IMR-90 (cell line): Measurements from ENCODE around the gene FOXN3. TPM values are rescaled to one million over a fixed set of nuclear protein-coding genes. Genes with fewer than 3 reads are reported as not detected.

Source experiments
- ATAC-seq: fragments of 200-7000 bp; cut with Tn5 transposase; 2 replicates; pipeline ENCODE4 v1.9.1; 2020; ENCODE audit warnings: low read depth, mild to moderate bottlenecking, moderate library complexity
- BruUV-seq: library from RNA; stranded (reverse); fragments of 400-500 nt; replicated peaks from 2 replicates; lab custom pipeline; 2021; lab: Mats Ljungman, UMichigan
- CTCF ChIA-PET: fragments of 300-600 bp; formaldehyde crosslinking; extraction: SDS; loops from one replicate; lab custom pipeline; 2021; ENCODE audit warnings: antibody characterized with exemption; lab: Yijun Ruan, JAX
- POLR2A ChIA-PET: fragments of 300-600 bp; sonication (Branson Sonifier 250); formaldehyde crosslinking; loops from one replicate; lab custom pipeline; 2022; ENCODE audit warnings: antibody characterized with exemption; ENCODE audit not compliant: unreplicated experiment; lab: Charles Lee
- DNase-seq: peaks from one replicate; pipeline ENCODE4 v3.0.0; 2013
- H2AFZ ChIP-seq: replicated peaks from 2 replicates; pipeline ENCODE3; 2013; ENCODE audit warnings: low read length, mild to moderate bottlenecking; ENCODE audit not compliant: poor library complexity
- H2AK5ac ChIP-seq: 2 replicates; pipeline ENCODE4 v1.6.1; 2013; ENCODE audit warnings: low read depth, low read length, inconsistent platforms
- H2AK9ac ChIP-seq: replicated peaks from 2 replicates; pipeline ENCODE3; 2013; ENCODE audit warnings: mild to moderate bottlenecking, low read depth, low read length, moderate library complexity; ENCODE audit not compliant: poor library complexity
- H2BK120ac ChIP-seq: 2 replicates; pipeline ENCODE4 v1.6.1; 2013; ENCODE audit warnings: low read depth, low read length, inconsistent platforms
- H2BK15ac ChIP-seq: 3 replicates; pipeline ENCODE4 v1.6.1; 2013; ENCODE audit warnings: low read depth, low read length, inconsistent platforms
- H2BK20ac ChIP-seq: 2 replicates; pipeline ENCODE4 v1.6.1; 2013; ENCODE audit warnings: low read depth, mild to moderate bottlenecking, inconsistent platforms, low read length, moderate library complexity
- H2BK5ac ChIP-seq: 2 replicates; pipeline ENCODE4 v1.6.1; 2013; ENCODE audit warnings: mild to moderate bottlenecking, low read depth, low read length, inconsistent platforms; ENCODE audit not compliant: poor library complexity, severe bottlenecking
- H3K14ac ChIP-seq: replicated peaks from 2 replicates; pipeline ENCODE4 v1.6.1; 2013; ENCODE audit warnings: low read depth, low read length, inconsistent platforms
- H3K18ac ChIP-seq: 2 replicates; pipeline ENCODE4 v1.6.1; 2013; ENCODE audit warnings: low read depth, low read length, control low read depth
- H3K23ac ChIP-seq: 2 replicates; pipeline ENCODE4 v1.6.1; 2013; ENCODE audit warnings: low read depth, low read length, inconsistent platforms
- H3K27ac ChIP-seq: 2 replicates; pipeline ENCODE4 v1.5.1; 2013; ENCODE audit warnings: mild to moderate bottlenecking, control low read depth, low read length; ENCODE audit not compliant: insufficient read depth
- H3K27me3 ChIP-seq: 2 replicates; pipeline ENCODE4 v1.6.1; 2013; ENCODE audit warnings: low read length; ENCODE audit not compliant: control insufficient read depth, insufficient read depth
- H3K36me3 ChIP-seq: 2 replicates; pipeline ENCODE4 v1.6.1; 2013; ENCODE audit warnings: low read length, mixed read lengths; ENCODE audit not compliant: control insufficient read depth, insufficient read depth
- H3K4ac ChIP-seq: 2 replicates; pipeline ENCODE4 v1.6.1; 2013; ENCODE audit warnings: low read depth, low read length, inconsistent platforms
- H3K4me1 ChIP-seq: 2 replicates; pipeline ENCODE4 v1.6.1; 2013; ENCODE audit warnings: low read length, mixed read lengths; ENCODE audit not compliant: control insufficient read depth, insufficient read depth
- H3K4me2 ChIP-seq: 2 replicates; pipeline ENCODE4 v1.6.1; 2013; ENCODE audit warnings: low read depth, mild to moderate bottlenecking, control low read depth, low read length, moderate library complexity
- H3K4me3 ChIP-seq: 2 replicates; pipeline ENCODE4 v1.5.1; 2013; ENCODE audit warnings: low read depth, mild to moderate bottlenecking, control low read depth, low read length, moderate library complexity; ENCODE audit not compliant: insufficient read depth
- H3K56ac ChIP-seq: 2 replicates; pipeline ENCODE4 v1.6.1; 2013; ENCODE audit warnings: low read length, inconsistent platforms; ENCODE audit not compliant: insufficient read depth; ENCODE audit errors: extremely low read depth
- H3K79me1 ChIP-seq, 2 experiments: 2 replicates each; pipeline ENCODE4 v1.6.1; 2013; ENCODE audit warnings: low read length in 2 of 2, inconsistent platforms in 1 of 2, low read depth in 1 of 2
- H3K9ac ChIP-seq: 2 replicates; pipeline ENCODE4 v1.6.1; 2013; ENCODE audit warnings: low read depth, low read length, control low read depth
- H3K9me1 ChIP-seq: 2 replicates; pipeline ENCODE4 v1.6.1; 2013; ENCODE audit warnings: low read length, inconsistent platforms; ENCODE audit not compliant: insufficient read depth
- H3K9me3 ChIP-seq: 2 replicates; pipeline ENCODE4 v1.6.1; 2013; ENCODE audit warnings: low read length; ENCODE audit not compliant: control insufficient read depth, insufficient read depth
- H4K20me1 ChIP-seq: 2 replicates; pipeline ENCODE4 v1.6.1; 2013; ENCODE audit warnings: low read length, inconsistent platforms; ENCODE audit not compliant: insufficient read depth
- H4K5ac ChIP-seq: 2 replicates; pipeline ENCODE4 v1.6.1; 2013; ENCODE audit warnings: mild to moderate bottlenecking, low read depth, low read length, control low read depth
- H4K8ac ChIP-seq, 2 experiments: 2 replicates each; pipeline ENCODE4 v1.6.1; 2013; ENCODE audit warnings: low read depth in 2 of 2, low read length in 2 of 2, control low read depth in 1 of 2, inconsistent platforms in 1 of 2
- H4K91ac ChIP-seq: 2 replicates; pipeline ENCODE4 v1.6.1; 2013; ENCODE audit warnings: low read depth, low read length, inconsistent platforms; ENCODE audit not compliant: insufficient read depth
- BHLHE40 ChIP-seq: fragments of 150-350 bp; IDR thresholded peaks from 2 replicates; pipeline ENCODE4 v1.6.1; 2016; ENCODE audit warnings: mild to moderate bottlenecking, low read depth, low read length
- CEBPB ChIP-seq: IDR thresholded peaks from 2 replicates; pipeline ENCODE4 v1.6.1; 2012; ENCODE audit warnings: low read depth, low read length, improper control_type of control experiment
- NFE2L2 ChIP-seq: fragments of 150-350 bp; IDR thresholded peaks from 2 replicates; pipeline ENCODE4 v1.6.1; 2016; ENCODE audit warnings: low read depth, mild to moderate bottlenecking, low read length
- SMC3 ChIP-seq: fragments of 150-350 bp; IDR thresholded peaks from 2 replicates; pipeline ENCODE4 v1.6.1; 2016; ENCODE audit warnings: low read depth, mild to moderate bottlenecking, antibody characterized with exemption, low read length, moderate library complexity
- WGBS, 2 experiments: methylation state at CpG; one replicate each; pipeline versions ENCODE4 v1.1.5 to v1.1.7; 2013; ENCODE audit warnings: missing lambda C conversion rate in 2 of 2; ENCODE audit not compliant: insufficient read length in 1 of 2; ENCODE audit errors: extremely low coverage in 2 of 2; 5-methylcytosine and 5-hydroxymethylcytosine counted together
- dilution Hi-C: fragments of 300-500 bp; cut with HindIII; formaldehyde crosslinking; loops from one replicate; pipeline ENCODE4 v1.14.3; 2018; ENCODE audit warnings: low sequenced_read_pairs; ENCODE audit not compliant: unreplicated experiment
- in situ Hi-C: fragments of 300-500 bp; cut with MboI; formaldehyde crosslinking; loops from 3 replicates; pipeline ENCODE4 v1.14.3; 2019; ENCODE audit warnings: low sequenced_read_pairs, inconsistent platforms, mixed read lengths
- intact Hi-C: fragments of 100-400 bp; cut with micrococcal nuclease; formaldehyde crosslinking; loops from 2 replicates; pipeline ENCODE4 v1.10.0; 2022
- polyA plus RNA-seq, 3 experiments: library from polyadenylated mRNA; depleted of rRNA; stranded (reverse); fragments of >200 nt; gene quantifications; 2 replicates each; pipeline ENCODE4 v1.2.3, GENCODE V29; 2012; ENCODE audit warnings: low replicate concordance in 1 of 3
- total RNA-seq: library from RNA; depleted of rRNA; stranded (reverse); fragments of >200 nt; gene quantifications from 2 replicates; pipeline ENCODE4 v1.2.3, GENCODE V29; 2012

FOXN3 gene
- total and polyA plus RNA-seq, 2 of the 4 experiments (the other 2 are of a cell fraction) = 22.6 to 33.7 TPM

- no peak overlapping the region for H3K4me2 ChIP-seq
- no peak overlapping the region for H3K18ac ChIP-seq
- H2AFZ ChIP-seq = no peak overlapping the region
- H3K9me3 ChIP-seq = peaks cover 4% of the 10 kb centered on the region; the same call in 1 of the 2 replicates
- no peak overlapping the region for H3K9ac ChIP-seq
- no peak overlapping the region for H2BK20ac ChIP-seq
- no peak overlapping the region for H3K27ac ChIP-seq
- in situ Hi-C loops = no loop called here
- H3K14ac ChIP-seq = no peak overlapping the region
- no CpG with 5 or more reads among the region's 9 CpGs for WGBS, 2 experiments
- peaks cover 2% of the 10 kb centered on the region for H3K4me1 ChIP-seq
- no peak overlapping the region for H4K5ac ChIP-seq
- H3K79me1 ChIP-seq = peaks cover 32 to 79% of the 10 kb centered on the region in 2 experiments
- ChIA-PET POLR2A (no interaction called here), CTCF (interaction anchor here (0.6 kb wide), 1 partner anchor 21 kb away, joined by 6 read pairs; no protein-coding TSS in a partner anchor)
- H4K8ac ChIP-seq = no peak overlapping the region
- no peaks in the 10 kb centered on the region for H3K27me3 ChIP-seq
- dilution Hi-C loops = no loop called here
- H3K9me1 ChIP-seq = peaks cover 14% of the 10 kb centered on the region
- DNase-seq (no peak), ATAC-seq (no peak)
- H4K20me1 ChIP-seq = peaks cover 50% of the 10 kb centered on the region
- no peak overlapping the region for H3K4ac ChIP-seq
- H3K56ac ChIP-seq = no peak overlapping the region
- H3K23ac ChIP-seq = peak overlapping the region; percentile 13; the same call in 1 of the 2 replicates
- TF ChIP-seq NFE2L2 (no peak), SMC3 (no peak), BHLHE40 (no peak), CEBPB (no peak)
- no peak overlapping the region for H4K91ac ChIP-seq
- no peak overlapping the region for H2AK9ac ChIP-seq
- H2AK5ac ChIP-seq = no peak overlapping the region
- BruUV-seq = no TSS peak
- no peak overlapping the region for H2BK120ac ChIP-seq
- H3K36me3 ChIP-seq = peaks cover 3% of the 10 kb centered on the region; the same call in 1 of the 2 replicates
- H2BK5ac ChIP-seq = no peak overlapping the region
- no peak overlapping the region for H3K4me3 ChIP-seq
- intact Hi-C loops = no loop called here
- no peak overlapping the region for H2BK15ac ChIP-seq
Measured at GRCh38 chr14:89379006-89379405, 38.0 kb downstream of the FOXN3 start.
